Measurements from ENCODE around the gene ANK3.

Gene ANK3

GRCh38 chr10:60082744-60083344 is 306.8 kb downstream of the ANK3 start:
- H3K4me3 ChIP-seq (ENCODE audit: control insufficient read depth, low read depth, low read length) = no peak overlapping the region
- DNase-seq (ENCODE audit: low read depth) = no peak
- TF ChIP-seq CTCF (IDR thresholded peaks at IDR 0.05; ENCODE audit: control insufficient read depth, insufficient read depth, low read depth, low read length, missing control alignments) = no peak

- no peak for DNase-seq (ENCODE audit: low read depth)
- no peak for TF ChIP-seq CTCF (IDR thresholded peaks at IDR 0.05; ENCODE audit: control insufficient read depth, insufficient read depth, low read depth, low read length, missing control alignments)
- H3K4me3 ChIP-seq (ENCODE audit: control insufficient read depth, low read depth, low read length) = no peak overlapping the region
Measured at GRCh38 chr10:60082341-60082740, 307.3 kb downstream of the ANK3 start.

- H3K4me3 ChIP-seq (ENCODE audit: control insufficient read depth, low read depth, low read length) = no peak overlapping the region
- DNase-seq (ENCODE audit: low read depth) = no peak
- no peak for TF ChIP-seq CTCF (IDR thresholded peaks at IDR 0.05; ENCODE audit: control insufficient read depth, insufficient read depth, low read depth, low read length, missing control alignments)
Measured at GRCh38 chr10:60073781-60074656, 315.7 kb downstream of the ANK3 start.

- no peak for TF ChIP-seq CTCF (IDR thresholded peaks at IDR 0.05; ENCODE audit: control insufficient read depth, insufficient read depth, low read depth, low read length, missing control alignments)
- no peak overlapping the region for H3K4me3 ChIP-seq (ENCODE audit: control insufficient read depth, low read depth, low read length)
- DNase-seq (ENCODE audit: low read depth) = no peak
Measured at GRCh38 chr10:60073397-60073780, 316.3 kb downstream of the ANK3 start.

- DNase-seq (ENCODE audit: low read depth) = no peak
- H3K4me3 ChIP-seq (ENCODE audit: control insufficient read depth, low read depth, low read length) = no peak overlapping the region
- no peak for TF ChIP-seq CTCF (IDR thresholded peaks at IDR 0.05; ENCODE audit: control insufficient read depth, insufficient read depth, low read depth, low read length, missing control alignments)
Measured at GRCh38 chr10:60069311-60069710, 320.4 kb downstream of the ANK3 start.

- DNase-seq (ENCODE audit: low read depth) = no peak
- no peak for TF ChIP-seq CTCF (IDR thresholded peaks at IDR 0.05; ENCODE audit: control insufficient read depth, insufficient read depth, low read depth, low read length, missing control alignments)
- no peak overlapping the region for H3K4me3 ChIP-seq (ENCODE audit: control insufficient read depth, low read depth, low read length)
Measured at GRCh38 chr10:60050366-60050765, 339.3 kb downstream of the ANK3 start.

Data from AG09309 (cell line).